Hematopoietic multipotent progenitor cell treated with erythropoietin and hydrocortisone succinate and interleukin-3 and kit ligand, for 15 days (in vitro differentiated cells): ENCODE measurements around the gene BCO2.
"Not testable (repeated sequence)": the region's sequence is repeated elsewhere in the genome, so short reads cannot be mapped to it uniquely, and the experiment has no call there.

Experiments
- DNase-seq: peaks from one replicate; pipeline ENCODE4 v3.0.0-alpha.2; 2015; ENCODE audit warnings: low spot score

Gene BCO2, protein sequence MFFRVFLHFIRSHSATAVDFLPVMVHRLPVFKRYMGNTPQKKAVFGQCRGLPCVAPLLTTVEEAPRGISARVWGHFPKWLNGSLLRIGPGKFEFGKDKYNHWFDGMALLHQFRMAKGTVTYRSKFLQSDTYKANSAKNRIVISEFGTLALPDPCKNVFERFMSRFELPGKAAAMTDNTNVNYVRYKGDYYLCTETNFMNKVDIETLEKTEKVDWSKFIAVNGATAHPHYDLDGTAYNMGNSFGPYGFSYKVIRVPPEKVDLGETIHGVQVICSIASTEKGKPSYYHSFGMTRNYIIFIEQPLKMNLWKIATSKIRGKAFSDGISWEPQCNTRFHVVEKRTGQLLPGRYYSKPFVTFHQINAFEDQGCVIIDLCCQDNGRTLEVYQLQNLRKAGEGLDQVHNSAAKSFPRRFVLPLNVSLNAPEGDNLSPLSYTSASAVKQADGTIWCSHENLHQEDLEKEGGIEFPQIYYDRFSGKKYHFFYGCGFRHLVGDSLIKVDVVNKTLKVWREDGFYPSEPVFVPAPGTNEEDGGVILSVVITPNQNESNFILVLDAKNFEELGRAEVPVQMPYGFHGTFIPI

DNA sequence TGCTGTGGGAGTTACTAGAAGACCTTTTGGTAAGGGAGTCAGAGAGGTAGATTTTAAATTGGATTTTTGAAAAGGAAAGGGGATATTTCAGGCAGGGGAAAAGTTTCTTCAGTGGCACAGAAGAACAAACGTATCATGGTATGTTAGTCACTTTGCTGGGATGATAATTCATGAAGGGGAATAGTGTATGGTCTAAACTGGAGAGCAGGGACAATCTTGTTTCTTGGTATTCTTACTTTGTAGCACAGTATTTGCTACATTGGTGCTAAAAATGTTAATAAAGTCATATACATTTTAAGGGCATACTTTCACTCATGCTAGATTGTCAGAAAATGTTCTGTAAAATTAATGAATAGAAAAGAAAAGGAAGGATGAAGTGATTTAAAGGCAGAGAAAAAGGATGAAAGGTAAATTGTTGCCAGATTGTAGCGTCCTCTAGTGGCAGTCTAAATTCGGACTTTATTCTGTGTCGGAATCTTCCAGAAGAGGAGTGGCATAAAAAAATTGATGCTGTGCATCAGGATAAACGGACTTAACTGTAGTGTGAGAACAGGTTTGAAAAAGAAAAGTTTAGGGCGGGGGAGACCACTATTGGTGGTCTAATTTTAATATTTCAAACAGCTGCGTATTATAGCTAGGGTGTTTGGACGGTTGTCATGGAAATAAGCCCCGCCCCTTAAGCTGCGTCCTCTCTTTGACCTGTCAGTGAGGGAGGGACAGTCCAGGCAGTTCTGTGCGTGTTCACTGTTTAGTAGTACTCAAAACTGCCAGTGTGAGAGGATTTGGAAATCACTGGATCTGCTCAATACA lies at the start of gene BCO2:
Gene BCO2 (plus strand): TSS at position 724 of the 810 bp plus-strand sequence. CDS start 90 bp downstream, outside the sequence.
- peak; percentile 48 for DNase-seq

DNA sequence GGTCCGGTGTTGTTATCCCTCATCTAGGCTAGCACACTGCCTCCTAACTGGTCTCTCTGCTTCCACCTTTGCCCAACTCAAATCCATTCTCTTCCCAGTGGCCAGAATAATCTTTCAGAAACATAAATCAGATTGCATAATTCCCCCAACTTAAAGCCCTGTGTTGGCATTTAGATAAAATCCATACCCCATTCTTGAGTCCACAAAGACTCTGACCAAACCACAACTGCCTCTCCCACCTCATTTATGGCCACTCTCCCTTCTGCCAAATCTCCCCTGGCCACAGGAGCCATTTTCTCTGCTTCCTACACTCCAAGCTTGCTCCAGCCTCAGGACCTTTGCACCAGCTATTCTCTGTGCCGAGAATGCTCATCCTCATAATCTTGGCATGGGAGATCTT lies 48.3 kb upstream of the BCO2 start:
- DNase-seq: no peak

DNA sequence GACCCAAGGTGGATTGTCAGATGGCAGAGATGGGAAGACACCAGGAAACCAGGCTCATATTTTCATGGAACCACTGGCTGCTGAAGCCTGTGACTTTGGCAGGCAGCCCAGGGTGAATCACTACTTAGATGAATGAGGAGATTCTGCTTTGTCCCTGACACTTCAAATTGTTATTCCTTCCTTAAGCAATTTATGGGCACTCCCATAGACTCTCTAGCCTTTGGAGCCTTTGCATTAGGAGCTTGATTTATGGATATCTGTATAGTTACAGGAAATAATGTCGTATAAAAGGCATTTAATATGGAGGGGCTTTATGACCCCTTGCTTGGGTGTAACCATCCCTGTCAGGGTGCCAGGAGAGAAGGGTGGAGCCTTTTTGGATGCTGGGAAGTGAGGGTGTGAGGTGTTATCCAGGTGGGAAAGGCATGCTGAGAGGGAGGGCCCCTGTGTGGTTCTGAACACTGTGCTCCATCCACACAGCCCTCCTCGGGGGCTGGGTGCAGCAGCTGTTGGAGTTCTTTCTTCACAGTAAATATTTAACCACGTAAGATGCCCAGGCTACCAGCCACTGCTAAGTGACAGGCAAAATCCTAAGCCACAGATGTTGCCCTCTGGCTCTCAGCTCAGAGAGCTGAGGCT lies 46.7 kb upstream of the BCO2 start:
- no peak for DNase-seq

DNA sequence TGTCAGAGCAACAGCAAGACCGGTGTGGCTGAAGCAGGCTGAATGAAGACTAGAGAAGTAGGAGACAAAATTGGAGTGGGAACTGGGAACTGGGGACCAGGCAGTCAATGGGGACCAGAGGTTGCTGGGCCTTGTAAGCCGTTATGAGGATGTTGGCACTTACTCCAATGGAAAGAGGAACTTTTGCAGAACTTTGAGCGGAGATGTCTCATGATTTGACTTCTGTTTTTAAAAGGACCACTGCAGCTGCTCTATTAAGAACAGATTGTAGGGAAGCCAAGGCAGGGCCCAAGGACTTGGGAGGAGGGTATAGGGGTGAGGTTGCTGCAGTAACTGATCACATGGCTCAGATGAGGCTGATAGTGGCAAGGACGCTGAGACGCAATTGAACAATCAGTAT lies 45.7 kb upstream of the BCO2 start:
- no peak for DNase-seq

DNA sequence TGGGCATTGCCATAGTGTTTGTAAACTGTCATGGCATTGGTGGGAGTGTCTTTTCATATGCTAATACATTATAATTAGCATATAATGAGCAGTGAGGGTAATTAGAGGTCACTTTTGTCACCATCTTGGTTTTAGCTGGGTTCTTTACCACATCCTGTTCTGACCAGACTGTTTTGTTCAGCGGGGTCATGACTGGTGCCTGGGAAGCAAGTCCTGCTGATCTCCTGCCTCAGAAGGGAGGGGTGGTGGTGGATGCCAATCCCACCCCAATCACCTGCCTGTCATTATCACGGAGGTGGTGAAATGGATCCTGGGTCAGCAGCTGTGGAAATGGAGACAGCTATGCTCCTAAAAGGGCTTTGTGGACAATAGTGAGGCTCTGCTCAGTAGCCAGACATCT lies 42.6 kb upstream of the BCO2 start:
- DNase-seq: no peak

DNA sequence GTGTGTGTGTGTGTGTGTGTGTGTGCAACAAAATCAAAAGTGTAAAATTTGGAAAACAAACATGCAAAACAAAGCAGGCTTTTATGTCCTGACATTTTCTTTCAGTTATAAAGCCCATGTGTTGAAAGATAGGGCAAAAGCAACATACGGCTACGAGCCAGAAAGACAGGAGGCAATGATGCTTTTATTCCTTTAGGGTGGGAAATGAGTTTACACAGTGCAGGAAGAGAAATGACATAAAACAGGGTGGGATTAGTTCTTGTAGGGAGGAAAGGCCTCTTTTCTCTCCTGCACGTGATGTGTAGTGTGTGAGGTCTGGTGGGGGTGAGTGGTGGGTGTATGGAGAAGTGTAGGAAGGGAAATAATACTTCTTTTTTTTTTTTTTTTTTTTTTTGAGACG lies 40.8 kb upstream of the BCO2 start:
- DNase-seq: no peak

DNA sequence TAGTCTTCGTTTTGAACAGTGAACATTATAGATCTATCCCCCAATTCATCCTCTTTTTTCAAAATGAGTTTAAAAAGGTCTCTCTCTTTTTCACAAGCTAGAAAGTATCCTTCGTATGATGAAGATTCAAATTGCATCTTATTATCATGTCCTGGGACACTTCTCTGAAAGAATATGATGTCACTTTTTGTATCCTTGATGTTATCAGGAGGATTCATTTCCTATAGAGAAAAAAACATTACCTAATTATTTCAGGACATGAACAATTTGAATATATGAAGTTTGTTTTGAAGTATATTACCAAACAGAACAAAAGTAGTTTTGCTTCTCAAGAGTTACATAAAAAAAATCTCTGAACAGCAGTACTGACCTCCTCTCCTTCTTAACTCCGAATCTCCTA lies 31.7 kb upstream of the BCO2 start:
- no peak for DNase-seq

DNA sequence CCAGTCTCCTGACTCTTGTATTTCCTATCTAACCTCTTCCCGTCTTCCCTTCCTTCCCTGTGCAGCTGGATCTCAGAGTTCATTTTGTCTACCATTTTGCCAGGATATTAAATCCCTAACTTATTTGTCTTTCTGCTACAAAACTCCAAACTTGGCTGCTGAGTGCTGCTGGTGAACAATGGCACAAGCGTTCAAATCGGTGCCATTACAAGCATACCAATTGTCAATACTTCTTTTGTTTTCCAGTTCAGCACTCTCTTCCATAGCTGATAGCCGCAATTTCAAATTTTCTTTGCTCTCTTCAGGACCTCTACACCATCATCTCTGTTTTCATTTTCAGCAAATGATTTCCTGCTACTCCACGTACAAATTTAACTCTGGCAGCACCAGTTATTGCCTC lies 24.8 kb upstream of the BCO2 start:
- no peak for DNase-seq

DNA sequence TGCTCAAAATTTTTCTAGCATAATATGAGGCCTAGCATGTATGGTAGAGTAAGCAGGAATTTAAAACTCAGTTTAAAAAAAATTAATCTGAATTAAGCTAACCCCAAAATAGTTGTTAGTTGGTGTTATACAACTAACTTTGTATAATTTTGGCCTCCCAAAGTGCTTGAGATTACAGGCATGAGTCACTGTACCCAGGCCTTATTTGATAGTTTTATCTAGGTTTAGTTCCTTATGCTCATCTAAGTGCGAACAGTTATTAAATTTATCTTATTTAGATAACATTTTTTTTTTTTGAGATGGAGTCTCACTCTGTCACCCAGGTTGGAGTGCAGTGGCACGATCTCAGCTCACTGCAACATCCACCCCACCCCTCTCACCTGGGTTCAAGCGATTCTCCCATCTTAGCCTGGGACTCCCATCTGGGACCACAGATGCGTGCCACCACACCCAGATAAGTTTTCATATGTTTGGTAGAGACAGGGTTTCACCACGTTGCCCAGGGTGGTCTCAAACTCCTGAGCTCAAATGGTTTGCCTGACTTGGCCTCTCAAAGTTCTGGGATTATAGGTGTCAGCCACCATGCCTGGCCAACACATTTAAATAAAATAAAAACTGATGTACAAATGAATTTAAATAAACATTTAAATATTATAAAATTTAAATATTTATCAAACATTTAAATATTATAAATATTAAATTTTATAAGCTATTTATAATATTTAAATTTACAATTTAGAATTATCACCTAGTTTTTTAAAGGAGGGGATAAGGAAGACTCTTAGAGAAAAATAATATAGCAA lies 19.0 kb upstream of the BCO2 start:
- DNase-seq: no peak

DNA sequence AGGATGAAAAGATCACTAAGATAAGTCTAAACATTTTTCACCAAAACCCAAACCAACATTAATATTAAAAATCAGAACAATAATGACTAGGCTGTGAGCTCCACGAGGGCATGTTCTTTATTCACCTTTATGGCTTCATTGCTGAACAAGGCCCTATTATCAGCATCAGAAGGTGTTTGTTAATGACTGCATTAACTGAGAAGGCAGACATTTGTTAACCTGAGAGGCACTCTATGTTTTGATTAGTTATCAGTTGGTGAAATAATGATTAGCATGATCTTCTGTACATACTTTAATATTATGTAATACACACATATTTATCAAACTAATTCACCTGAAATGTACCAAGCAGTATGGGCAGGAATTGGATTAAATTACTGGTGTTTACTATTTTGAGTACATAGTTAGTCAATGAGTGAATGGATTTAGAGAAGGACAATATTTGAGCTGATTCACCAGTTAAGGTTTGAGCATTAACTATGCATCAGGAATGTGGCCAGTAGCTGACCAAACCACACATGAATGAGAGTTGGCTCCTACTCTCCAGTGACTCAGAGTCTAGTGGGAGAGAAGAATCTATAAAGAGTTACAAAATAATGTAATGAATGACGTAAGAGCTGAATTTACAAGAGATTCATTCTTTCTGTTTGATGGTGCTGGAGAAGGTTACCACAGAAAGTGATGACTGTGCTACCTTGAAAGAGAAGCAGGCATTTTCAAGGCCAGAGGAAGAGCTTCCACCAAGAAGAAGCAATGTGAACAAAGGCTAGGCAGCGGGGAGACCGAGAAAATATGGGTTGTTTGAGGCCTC lies 18.2 kb upstream of the BCO2 start:
- DNase-seq: no peak

DNA sequence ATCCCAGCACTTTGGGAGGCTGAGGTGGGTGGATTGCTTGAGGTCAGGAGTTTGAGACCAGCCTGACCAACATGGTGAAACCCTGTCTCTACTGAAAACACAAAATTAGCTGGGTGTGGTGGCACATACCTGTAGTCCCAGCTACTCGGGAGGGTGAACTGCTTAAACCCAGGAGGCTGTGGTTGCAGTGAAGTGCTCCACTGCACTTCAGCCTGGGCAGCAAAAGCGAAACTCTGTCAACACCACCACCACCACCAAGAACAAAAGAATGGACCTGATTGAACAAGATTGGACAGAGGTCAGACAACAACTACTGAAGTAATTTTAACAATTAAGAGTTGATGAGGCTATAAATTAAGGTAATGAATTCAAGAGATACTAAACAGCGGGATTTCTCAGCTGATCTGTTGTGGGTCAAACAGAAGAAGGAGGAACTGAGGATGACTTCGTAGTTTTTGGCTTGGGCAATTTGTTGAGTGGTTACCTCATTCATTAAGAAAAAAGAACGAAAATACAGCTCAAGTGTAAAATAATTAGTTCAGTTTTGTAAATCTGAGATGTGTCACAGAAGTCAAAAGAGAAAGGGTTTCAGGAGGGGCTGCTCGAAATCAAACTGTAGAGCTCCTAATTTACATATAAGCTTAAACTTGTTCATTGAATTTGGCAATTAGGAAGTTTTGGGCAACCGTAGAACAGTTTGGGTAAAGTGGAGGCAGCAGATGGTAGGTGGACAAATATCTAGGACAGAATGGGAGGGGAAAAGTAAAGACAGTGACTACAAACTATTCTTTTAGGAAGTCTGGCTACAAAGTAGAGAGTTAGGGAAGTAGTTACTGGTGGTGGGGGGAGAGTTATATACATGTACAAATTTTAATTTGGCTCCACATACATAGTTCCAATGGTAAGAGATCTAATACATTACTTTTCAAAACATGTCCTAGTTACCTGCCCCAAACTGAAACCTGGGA lies 15.9 kb upstream of the BCO2 start:
- no peak for DNase-seq

DNA sequence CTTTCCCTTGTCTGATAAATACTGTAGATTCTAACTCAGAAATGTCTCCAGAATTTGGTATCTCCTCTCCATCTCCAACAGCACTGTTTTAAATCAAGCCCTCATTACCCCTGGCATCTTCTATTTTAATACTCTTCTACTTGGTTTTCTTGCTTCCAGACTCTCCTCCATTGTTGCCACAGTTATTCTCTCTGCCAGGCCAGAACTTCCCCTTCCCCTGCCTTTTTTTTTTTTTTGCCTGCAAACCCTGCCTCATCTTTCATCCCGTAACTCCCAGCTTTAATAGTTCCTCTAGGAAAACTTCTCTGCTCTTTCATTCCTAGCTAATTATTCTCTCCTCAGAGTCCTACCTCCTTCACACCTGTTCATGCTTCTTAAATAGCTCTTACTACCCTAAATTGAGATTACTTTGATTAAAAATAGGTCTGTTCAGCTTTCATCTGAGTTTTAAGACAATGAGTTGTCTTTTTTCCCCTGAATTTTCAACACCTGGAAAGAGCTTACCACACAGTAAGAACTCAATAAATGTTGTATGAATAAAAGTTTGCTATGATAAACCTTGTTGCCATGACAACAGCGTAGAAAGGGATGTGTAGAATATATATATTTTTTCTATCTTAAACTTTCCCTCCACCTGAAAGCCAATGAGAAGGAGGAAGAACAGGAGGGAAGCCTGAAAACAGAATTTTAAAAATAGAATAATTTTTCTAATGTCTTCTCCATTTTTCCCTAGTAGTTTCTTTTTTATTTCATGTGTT lies 15.0 kb upstream of the BCO2 start:
- DNase-seq: no peak

DNA sequence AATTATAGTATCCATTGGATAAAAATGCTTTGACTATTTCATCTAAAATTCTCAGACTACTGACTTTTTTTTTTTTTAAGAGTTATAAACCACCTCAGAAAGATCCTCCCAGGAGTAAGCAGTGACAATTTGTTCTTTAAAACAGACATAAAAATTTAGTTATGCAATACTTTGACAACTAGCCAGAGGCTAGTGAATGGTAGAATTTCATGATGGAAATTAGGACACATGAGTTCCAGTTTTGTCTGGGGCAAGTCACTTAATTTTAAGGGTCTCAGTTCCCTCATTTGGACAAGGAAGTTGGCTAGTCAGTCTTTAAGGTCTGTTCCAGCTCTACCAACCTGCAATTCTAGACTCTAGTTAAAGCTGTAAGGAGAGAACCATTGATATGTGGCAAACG lies 14.3 kb upstream of the BCO2 start:
- DNase-seq: no peak

DNA sequence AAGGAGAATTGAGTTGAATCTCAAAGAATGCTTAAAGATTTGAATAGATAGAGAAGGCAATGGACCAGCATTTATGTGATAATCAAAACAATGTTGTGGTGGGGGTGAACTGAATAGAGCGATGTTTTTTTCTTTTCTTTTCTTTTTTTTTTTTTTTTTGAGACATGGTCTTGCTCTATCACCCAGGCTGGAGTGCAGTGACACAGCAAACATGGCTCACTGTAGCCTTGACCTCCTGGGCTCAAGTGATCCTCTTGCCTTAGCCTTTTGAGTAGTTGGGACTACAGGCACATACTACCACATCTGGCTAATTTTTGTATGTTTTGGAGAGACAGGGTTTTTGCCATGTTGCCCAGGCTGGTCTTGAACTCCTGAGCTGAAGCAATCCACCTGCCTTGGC lies 13.1 kb upstream of the BCO2 start:
- DNase-seq: not testable (repeated sequence)

DNA sequence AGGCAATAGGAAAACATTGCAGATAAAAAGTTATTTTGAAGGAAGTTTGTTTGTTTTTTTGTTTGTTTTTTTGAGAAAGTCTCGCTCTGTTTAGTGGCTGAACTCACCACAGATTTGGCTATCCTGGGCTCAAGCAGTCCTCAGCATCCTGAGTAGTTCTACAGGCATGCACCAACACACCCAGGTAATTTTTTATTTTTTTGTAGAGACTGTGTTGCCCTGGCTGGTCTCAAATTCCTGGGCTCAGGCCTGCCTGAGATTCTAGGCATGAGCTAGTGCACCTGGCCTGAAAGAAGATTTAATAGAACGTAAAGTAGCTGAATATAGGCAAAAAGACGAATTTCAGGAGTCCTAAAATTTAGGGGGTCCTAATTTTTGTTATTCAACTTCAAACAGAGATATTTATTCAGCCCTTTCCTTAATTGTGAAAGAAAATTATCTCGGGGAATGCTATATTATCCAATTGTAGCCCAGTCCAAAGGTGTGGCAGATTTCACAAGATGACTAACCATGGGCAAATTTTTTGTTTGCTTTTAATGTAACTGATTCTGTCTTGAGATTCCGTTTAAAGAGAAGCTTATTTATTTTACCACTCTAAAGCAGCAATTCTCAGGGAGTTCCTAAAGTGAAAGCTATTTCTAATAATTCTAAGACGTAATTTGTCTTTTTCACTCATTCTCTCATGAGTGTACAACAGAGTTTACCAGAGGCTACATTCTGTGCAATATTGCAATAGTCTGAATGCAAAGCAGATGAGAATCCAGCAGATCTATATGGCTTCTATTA lies 12.4 kb upstream of the BCO2 start:
- peak; percentile 9 for DNase-seq

DNA sequence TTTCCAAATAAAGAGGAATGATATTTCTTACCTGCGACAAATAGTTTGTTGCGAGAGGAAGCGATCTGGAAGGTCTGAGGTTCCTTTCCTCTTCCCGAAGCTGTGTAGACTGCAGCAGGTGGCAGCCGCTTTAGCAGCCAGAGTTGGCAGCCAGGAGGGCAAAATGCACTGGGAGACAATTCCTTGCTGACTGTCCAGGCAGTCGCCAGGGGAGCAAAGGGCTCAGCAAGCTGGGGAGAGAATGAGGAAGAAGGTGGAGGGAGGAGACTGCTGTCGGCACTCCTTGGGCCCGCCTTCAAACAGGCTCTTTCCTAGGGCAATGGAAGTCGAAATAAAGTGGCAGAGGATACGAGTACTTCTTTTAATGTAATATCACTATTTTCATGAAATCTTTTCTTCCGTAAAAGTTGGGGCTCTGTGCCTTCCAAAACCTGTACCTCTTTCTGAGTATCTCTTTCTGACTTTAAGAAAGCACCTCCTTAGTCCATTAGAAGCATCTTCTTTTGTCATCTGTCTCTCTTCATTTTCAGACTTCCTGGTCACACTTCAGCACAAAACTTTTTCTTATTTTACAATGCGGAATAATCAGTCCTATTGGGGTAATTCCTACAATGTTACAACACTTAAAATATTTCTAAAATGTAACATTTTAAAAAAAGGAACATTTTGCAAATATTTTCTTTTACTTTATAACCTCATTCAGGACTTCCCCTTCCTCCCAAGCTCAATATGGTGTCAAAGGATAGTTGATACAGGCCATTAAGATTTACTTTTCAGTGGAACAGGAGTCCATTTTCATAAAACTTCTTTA lies 11.2 kb upstream of the BCO2 start, which contains the start of gene IL18:
Gene IL18 (minus strand): TSS at position 220 of the 811 bp plus-strand sequence. CDS start 9,041 bp downstream, outside the sequence.
- peak; percentile 27 for DNase-seq

DNA sequence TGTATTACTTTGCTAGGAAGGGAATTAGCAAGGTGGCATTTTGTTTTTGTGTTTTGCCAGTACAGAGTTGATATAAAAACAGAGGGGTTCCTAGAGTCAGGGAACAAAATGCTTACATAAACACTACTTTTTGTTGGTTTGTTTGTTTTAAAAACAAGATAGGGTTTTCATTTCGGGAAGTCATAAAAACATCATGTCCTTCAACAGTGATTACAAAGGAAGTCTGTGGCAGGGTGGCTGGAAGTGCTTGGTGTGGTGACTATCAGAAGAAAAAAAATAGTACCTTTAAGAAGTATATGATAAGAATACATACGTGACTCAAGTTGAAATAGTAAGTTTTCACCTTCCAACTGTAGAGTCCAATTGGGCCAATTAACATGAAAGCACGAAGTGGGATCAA lies 10.3 kb upstream of the BCO2 start:
- DNase-seq: no peak
